MM.1S (cell line): ENCODE results near the gene RALGPS2.

Source experiments
- EZH2phosphoT487 ChIP-seq: fragments of 300-600 bp; sonication (generic); IDR thresholded peaks from 2 replicates; pipeline ENCODE4 v1.6.1; 2018; ENCODE audit warnings: antibody characterized with exemption, low read length
- TF ChIP-seq, protein P1 (sequence below): fragments of 300-600 bp; sonication (generic); IDR thresholded peaks from 2 replicates; pipeline ENCODE4 v1.5.1; 2016; ENCODE audit warnings: antibody characterized with exemption, low read length, mixed read lengths

DNA sequence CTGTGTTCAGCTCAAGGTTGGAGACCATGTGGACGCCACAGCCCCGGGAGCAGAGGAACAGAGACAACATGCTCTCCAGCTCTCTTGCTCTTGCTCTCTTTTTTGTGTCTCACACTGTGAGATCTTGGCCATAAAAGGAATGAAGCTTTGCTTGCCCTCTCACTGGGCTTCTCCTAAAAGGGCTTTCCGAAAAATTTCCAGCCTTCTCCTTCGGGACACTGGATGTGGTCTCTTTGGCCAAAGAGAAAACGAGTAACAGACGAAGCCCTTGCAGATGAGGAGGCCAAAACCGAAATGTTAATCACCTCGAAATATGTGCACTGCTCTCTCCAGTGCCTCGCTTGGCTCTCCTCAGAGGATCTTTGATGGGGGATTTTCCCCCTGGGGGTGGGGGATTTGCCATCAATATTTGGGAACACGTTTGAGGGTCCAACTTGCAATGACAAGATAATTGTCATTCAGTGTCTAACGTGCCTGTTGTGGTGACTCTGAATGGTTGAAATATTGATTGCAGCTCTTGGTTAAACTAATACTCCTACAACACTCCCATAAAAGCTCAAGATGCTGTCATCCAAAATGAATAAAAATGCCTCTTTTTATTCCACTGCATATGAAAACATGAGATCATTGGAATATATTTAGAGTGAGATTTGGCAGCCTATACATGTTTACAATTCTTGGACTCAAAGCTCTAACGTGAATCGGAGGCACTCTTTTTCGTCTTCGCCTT, 214.5 kb downstream of the RALGPS2 start:
- TF ChIP-seq, protein P1, sequence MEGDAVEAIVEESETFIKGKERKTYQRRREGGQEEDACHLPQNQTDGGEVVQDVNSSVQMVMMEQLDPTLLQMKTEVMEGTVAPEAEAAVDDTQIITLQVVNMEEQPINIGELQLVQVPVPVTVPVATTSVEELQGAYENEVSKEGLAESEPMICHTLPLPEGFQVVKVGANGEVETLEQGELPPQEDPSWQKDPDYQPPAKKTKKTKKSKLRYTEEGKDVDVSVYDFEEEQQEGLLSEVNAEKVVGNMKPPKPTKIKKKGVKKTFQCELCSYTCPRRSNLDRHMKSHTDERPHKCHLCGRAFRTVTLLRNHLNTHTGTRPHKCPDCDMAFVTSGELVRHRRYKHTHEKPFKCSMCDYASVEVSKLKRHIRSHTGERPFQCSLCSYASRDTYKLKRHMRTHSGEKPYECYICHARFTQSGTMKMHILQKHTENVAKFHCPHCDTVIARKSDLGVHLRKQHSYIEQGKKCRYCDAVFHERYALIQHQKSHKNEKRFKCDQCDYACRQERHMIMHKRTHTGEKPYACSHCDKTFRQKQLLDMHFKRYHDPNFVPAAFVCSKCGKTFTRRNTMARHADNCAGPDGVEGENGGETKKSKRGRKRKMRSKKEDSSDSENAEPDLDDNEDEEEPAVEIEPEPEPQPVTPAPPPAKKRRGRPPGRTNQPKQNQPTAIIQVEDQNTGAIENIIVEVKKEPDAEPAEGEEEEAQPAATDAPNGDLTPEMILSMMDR, result no peak
- no peak for TF ChIP-seq EZH2phosphoT487
